Loucy (cell line): Measurements from ENCODE around the gene RARB.

Experiments
- EZH2phosphoT487 ChIP-seq: fragments of 200-600 bp; IDR thresholded peaks from 2 replicates; pipeline ENCODE4 v1.6.1; 2018; ENCODE audit warnings: antibody characterized with exemption, mild to moderate bottlenecking, moderate library complexity, borderline replicate concordance
- TF ChIP-seq, protein P1 (sequence below): fragments of 200-600 bp; sonication (generic); conservative IDR thresholded peaks from 2 replicates; pipeline ENCODE4 v1.5.1; 2014; ENCODE audit warnings: mild to moderate bottlenecking, antibody characterized with exemption, low read length

DNA sequence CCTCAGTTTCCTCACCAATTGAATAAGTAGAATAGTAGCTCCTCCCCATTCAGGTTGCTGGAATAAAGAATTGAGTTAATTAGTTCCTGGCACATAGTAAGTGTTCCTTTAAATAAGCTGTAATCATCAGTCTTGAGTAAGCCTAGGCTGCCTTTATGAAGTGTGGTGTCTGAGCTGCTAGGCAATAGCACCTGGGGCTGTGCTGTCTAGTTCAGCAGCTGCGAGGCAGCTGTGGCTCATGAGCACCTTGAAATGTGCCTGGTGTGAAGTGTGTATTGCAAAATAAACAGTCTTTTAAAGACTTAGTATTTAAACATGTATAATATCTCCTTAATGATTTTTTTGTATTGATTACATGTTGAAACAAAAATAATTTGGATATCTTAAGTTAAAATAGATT is 159.0 kb downstream of the RARB start:
- TF ChIP-seq EZH2phosphoT487, result no peak
- TF ChIP-seq, protein P1, sequence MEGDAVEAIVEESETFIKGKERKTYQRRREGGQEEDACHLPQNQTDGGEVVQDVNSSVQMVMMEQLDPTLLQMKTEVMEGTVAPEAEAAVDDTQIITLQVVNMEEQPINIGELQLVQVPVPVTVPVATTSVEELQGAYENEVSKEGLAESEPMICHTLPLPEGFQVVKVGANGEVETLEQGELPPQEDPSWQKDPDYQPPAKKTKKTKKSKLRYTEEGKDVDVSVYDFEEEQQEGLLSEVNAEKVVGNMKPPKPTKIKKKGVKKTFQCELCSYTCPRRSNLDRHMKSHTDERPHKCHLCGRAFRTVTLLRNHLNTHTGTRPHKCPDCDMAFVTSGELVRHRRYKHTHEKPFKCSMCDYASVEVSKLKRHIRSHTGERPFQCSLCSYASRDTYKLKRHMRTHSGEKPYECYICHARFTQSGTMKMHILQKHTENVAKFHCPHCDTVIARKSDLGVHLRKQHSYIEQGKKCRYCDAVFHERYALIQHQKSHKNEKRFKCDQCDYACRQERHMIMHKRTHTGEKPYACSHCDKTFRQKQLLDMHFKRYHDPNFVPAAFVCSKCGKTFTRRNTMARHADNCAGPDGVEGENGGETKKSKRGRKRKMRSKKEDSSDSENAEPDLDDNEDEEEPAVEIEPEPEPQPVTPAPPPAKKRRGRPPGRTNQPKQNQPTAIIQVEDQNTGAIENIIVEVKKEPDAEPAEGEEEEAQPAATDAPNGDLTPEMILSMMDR, result no peak
